CD4-positive, alpha-beta T cell (primary cell): ENCODE results near the gene TAS2R16. TPM values are rescaled to one million over a fixed set of nuclear protein-coding genes. Genes with fewer than 3 reads are reported as not detected.
"Not testable (repeated sequence)": the region's sequence is repeated elsewhere in the genome, so short reads cannot be mapped to it uniquely, and the experiment has no call there.

ENCODE experiments used
- ATAC-seq: fragments of 200-7000 bp; cut with Tn5 transposase; one replicate; pipeline ENCODE4 v1.10.0; 2022; ENCODE audit warnings: mild to moderate bottlenecking; ENCODE audit not compliant: poor library complexity
- CTCF ChIA-PET: fragments of 350-600 bp; sonication (Branson Sonifier 250); formaldehyde crosslinking; loops from one replicate; lab custom pipeline; 2021; ENCODE audit warnings: antibody characterized with exemption, inconsistent platforms; lab: Charles Lee
- POLR2A ChIA-PET: fragments of 350-600 bp; sonication (Branson Sonifier 250); formaldehyde crosslinking; loops from one replicate; lab custom pipeline; 2021; ENCODE audit warnings: antibody characterized with exemption, inconsistent platforms; lab: Charles Lee
- DNase-seq, 14 experiments: peaks; one replicate each; pipeline ENCODE4 v3.0.0-alpha.2; 2013 to 2020; ENCODE audit warnings: mixed read lengths in 2 of 14
- H3K27ac ChIP-seq, 2 donors: one replicate each; pipeline versions ENCODE4 v1.5.1 to v1.7.0; 2013; ENCODE audit warnings: low read length in 2 of 2, low read depth in 1 of 2, mild to moderate bottlenecking in 1 of 2
- H3K27me3 ChIP-seq, 2 experiments: 1 replicate in 1 of 2; 2 replicates in 1 of 2; pipeline versions ENCODE4 v1.6.1 to v1.7.0; 2013; ENCODE audit warnings: low read length in 2 of 2, control low read depth in 1 of 2, mild to moderate bottlenecking in 1 of 2, moderate library complexity in 1 of 2; ENCODE audit not compliant: insufficient read depth in 2 of 2, control insufficient read depth in 1 of 2
- H3K36me3 ChIP-seq: one replicate; pipeline ENCODE4 v1.6.1; 2013; ENCODE audit warnings: low read length, control low read depth; ENCODE audit not compliant: insufficient read depth
- H3K4me1 ChIP-seq: one replicate; pipeline ENCODE4 v1.6.1; 2013; ENCODE audit warnings: low read length, control low read depth; ENCODE audit not compliant: insufficient read depth
- H3K4me3 ChIP-seq: one replicate; pipeline ENCODE4 v1.5.1; 2013; ENCODE audit warnings: mild to moderate bottlenecking, low read length, moderate library complexity
- H3K9me3 ChIP-seq, 2 experiments: 1 replicate in 1 of 2; 2 replicates in 1 of 2; pipeline versions ENCODE4 v1.6.1 to v1.7.0; 2013; ENCODE audit warnings: low read length in 2 of 2, mild to moderate bottlenecking in 2 of 2, control low read depth in 1 of 2, moderate library complexity in 1 of 2; ENCODE audit not compliant: control insufficient read depth in 1 of 2, insufficient read depth in 1 of 2
- H3K27ac Mint-ChIP-seq: one replicate; pipeline ENCODE4 v1.8.0; 2020; ENCODE audit warnings: mixed read lengths
- H3K27me3 Mint-ChIP-seq: one replicate; pipeline ENCODE4 v1.8.0; 2021; ENCODE audit warnings: mixed read lengths
- H3K36me3 Mint-ChIP-seq: one replicate; pipeline ENCODE4 v1.8.0; 2021; ENCODE audit warnings: low read depth, mixed read lengths
- H3K4me1 Mint-ChIP-seq: one replicate; pipeline ENCODE4 v1.8.0; 2021; ENCODE audit warnings: low read depth, mixed read lengths
- H3K4me3 Mint-ChIP-seq: one replicate; pipeline ENCODE4 v1.8.0; 2020; ENCODE audit warnings: mild to moderate bottlenecking, mixed read lengths
- H3K9me3 Mint-ChIP-seq: one replicate; pipeline ENCODE4 v1.8.0; 2020; ENCODE audit warnings: mixed read lengths
- intact Hi-C, 2 experiments: fragments of 100-400 bp; cut with DNase I in 1 of 2; cut with micrococcal nuclease in 1 of 2; formaldehyde crosslinking; loops; one replicate each; pipeline versions ENCODE4 v1.15.1 to v1.9.0; 2023 to 2025; cut with DNase I, micrococcal nuclease
- total RNA-seq, 174 experiments: library from RNA in 2 of 174; stranded (reverse) in 2 of 174; gene quantifications; one replicate each; pipeline ENCODE4 v1.2.3 and lab custom pipeline; 2021 to 2026
- TF ChIP-seq, protein P1 (sequence below): fragments of 200-600 bp; IDR thresholded peaks from one replicate; pipeline ENCODE4 v1.8.0; 2022; ENCODE audit warnings: antibody characterized with exemption, mild to moderate bottlenecking

Gene TAS2R16
- total RNA-seq, 2 experiments from 2014 or later, result not detected

DNA sequence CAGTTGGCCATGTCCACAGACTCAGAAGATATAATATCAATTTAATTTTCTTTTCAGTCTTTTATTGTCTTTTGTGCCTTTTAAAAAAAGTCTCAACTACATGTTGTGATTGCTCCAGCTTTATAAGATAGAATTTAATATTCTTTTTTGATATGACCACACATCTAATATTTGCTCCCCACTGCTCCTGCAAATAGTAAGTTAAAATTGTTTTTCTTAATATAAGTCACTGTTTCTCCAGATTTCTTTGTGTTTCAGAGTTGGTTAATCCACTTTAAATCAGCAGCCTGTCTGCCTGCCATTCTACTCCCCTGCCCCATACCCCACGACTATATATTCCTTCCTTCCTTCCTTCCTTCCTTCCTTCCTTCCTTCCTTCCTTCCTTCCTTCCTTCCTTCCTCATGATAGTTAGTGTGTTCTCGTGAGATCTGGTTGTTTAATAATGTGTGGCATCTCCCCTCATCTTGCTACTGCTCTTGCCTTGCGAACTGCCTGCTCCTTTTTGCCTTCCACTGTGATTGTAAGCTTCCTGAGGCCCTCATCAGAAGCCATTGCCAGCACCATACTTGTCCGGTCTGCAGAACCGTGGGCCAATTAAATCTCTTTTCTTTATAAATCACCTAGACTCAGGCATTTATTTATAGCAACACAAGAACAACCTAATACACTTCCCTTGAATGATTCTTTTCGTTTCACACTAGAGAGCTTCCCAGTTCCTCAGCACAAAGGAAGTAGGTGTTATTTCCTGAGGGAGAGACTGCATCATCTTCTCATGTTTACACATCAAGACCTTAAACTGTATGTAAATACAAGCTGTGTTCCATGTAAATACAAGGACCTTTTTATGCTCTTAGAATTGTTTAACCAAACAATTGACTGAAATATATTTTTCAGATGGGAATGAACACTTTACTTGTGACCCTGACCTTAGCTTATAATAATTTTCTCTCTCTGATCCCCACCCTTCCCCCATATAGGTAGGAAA, 24.5 kb downstream of the TAS2R16 start:
- H3K27ac ChIP-seq, result no peak overlapping the region
- TF ChIP-seq, protein P1, sequence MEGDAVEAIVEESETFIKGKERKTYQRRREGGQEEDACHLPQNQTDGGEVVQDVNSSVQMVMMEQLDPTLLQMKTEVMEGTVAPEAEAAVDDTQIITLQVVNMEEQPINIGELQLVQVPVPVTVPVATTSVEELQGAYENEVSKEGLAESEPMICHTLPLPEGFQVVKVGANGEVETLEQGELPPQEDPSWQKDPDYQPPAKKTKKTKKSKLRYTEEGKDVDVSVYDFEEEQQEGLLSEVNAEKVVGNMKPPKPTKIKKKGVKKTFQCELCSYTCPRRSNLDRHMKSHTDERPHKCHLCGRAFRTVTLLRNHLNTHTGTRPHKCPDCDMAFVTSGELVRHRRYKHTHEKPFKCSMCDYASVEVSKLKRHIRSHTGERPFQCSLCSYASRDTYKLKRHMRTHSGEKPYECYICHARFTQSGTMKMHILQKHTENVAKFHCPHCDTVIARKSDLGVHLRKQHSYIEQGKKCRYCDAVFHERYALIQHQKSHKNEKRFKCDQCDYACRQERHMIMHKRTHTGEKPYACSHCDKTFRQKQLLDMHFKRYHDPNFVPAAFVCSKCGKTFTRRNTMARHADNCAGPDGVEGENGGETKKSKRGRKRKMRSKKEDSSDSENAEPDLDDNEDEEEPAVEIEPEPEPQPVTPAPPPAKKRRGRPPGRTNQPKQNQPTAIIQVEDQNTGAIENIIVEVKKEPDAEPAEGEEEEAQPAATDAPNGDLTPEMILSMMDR, result no peak
- H3K9me3 ChIP-seq, result no peaks in the 10 kb centered on the region
- no peaks in the 10 kb centered on the region for H3K9me3 Mint-ChIP-seq
- ATAC-seq, result no peak
- H3K27ac Mint-ChIP-seq, result no peak overlapping the region
- CTCF ChIA-PET, result no interaction called here
- no peaks in the 10 kb centered on the region for H3K4me1 Mint-ChIP-seq
- H3K36me3 Mint-ChIP-seq, result no peaks in the 10 kb centered on the region
- intact Hi-C loops, result no loop called here
- no peaks in the 10 kb centered on the region for H3K36me3 ChIP-seq
- no peak for DNase-seq
- H3K4me3 Mint-ChIP-seq, result no peak overlapping the region
- H3K27me3 ChIP-seq, result no peaks in the 10 kb centered on the region
- POLR2A ChIA-PET, result no interaction called here
- H3K4me1 ChIP-seq, result no peaks in the 10 kb centered on the region
- H3K27me3 Mint-ChIP-seq, result no peaks in the 10 kb centered on the region
- no peak overlapping the region for H3K4me3 ChIP-seq

DNA sequence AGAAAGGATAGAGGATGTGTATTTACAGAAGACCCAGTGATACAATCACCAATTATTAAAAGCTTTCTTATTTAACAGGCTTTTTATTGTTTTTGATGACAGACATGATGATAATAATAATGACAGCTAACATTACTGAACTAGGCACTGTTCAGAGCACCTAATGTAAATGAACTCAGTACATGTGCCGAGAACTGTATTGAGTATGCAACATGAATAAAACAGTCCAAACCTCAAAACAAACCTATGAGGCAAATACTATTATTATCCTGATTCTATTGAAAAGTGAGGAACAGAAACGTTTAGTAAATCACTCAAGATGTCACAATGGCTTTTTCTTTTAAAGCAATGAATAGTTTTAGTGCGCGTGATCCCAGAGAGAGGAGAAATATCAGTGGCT, 27.1 kb downstream of the TAS2R16 start:
- Mint-ChIP-seq H3K36me3 (no peaks in the 10 kb centered on the region), H3K27me3 (no peaks in the 10 kb centered on the region), H3K27ac (no peak overlapping the region), H3K4me1 (no peaks in the 10 kb centered on the region), H3K9me3 (no peaks in the 10 kb centered on the region), H3K4me3 (no peak overlapping the region)
- Histone ChIP-seq H3K27ac (no peak overlapping the region), H3K4me3 (no peak overlapping the region), H3K9me3 (no peaks in the 10 kb centered on the region), H3K27me3 (no peaks in the 10 kb centered on the region), H3K4me1 (no peaks in the 10 kb centered on the region), H3K36me3 (no peaks in the 10 kb centered on the region)
- ChIA-PET CTCF (no interaction called here), POLR2A (interaction anchor here (0.6 kb wide), 1 partner anchor 62 kb away, joined by 3 read pairs; no protein-coding TSS in a partner anchor)
- TF ChIP-seq, protein P1, result no peak
- DNase-seq, result no peak
- intact Hi-C loops, result no loop called here
- ATAC-seq, result no peak

DNA sequence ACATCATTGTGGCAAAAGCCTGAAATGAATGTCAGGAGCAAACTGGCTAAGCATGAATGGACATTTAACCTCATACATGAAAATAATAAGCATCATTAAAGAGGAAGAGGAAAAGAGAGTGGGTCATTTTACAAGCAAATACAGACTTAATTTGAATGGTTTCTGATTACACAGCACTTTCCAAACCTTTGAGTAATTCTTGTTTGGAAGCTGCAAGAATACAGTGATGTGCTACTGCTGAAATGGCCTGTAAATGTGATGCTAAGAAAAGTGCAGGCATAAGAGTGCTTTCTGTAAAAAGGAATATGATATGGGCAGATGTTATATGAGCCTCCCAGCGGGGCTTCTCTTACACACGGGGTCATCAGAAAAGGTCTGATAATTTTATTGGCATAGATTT, 30.2 kb downstream of the TAS2R16 start:
- no peaks in the 10 kb centered on the region for H3K4me1 Mint-ChIP-seq
- CTCF ChIA-PET, result no interaction called here

DNA sequence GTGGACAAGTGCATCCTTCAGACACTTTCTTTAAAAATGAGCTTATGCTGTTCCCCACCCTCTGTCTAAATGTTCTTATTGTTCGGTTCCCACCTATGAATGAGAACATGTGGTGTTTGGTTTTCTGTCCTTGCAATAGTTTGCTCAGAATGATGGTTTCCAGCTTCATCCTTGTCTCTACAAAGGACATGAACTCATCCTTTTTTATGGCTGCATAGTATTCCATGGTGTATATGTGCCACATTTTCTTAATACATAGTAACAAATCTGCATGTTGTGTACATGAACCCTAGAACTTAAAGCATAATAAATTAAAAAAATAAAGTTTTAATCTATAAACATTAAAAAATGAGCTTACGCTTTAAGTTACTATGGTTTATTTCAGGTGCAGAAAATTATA, 41.8 kb downstream of the TAS2R16 start:
- H3K27ac Mint-ChIP-seq, ATAC-seq, H3K27me3 ChIP-seq, H3K4me3 ChIP-seq, H3K27ac ChIP-seq, H3K36me3 Mint-ChIP-seq, H3K27me3 Mint-ChIP-seq, intact Hi-C loops, H3K36me3 ChIP-seq, POLR2A ChIA-PET, CTCF ChIA-PET, H3K4me1 Mint-ChIP-seq, H3K9me3 ChIP-seq, H3K4me1 ChIP-seq, DNase-seq, H3K4me3 Mint-ChIP-seq: not testable (repeated sequence)
- peaks cover 23% of the 10 kb centered on the region for H3K9me3 Mint-ChIP-seq

More for the DNA sequence above, 30.2 kb downstream of the TAS2R16 start:
- Histone ChIP-seq H3K4me1 (no peaks in the 10 kb centered on the region), H3K9me3 (peaks cover 0 to under 1% of the 10 kb centered on the region in 2 experiments), H3K27me3 (no peaks in the 10 kb centered on the region), H3K4me3 (no peak overlapping the region), H3K27ac (no peak overlapping the region), H3K36me3 (no peaks in the 10 kb centered on the region)
- H3K9me3 Mint-ChIP-seq, result no peaks in the 10 kb centered on the region
- no peaks in the 10 kb centered on the region for H3K36me3 Mint-ChIP-seq
- TF ChIP-seq, protein P1, result no peak
- H3K4me3 Mint-ChIP-seq, result no peak overlapping the region
- no peak overlapping the region for H3K27ac Mint-ChIP-seq
- POLR2A ChIA-PET, result no interaction called here
- ATAC-seq (no peak), DNase-seq (no peak)
- intact Hi-C loops, result no loop called here
- H3K27me3 Mint-ChIP-seq, result no peaks in the 10 kb centered on the region
